GM21515 (cell line): Measurements from ENCODE around the gene BACH1.

Experiments
- ATAC-seq: cut with Tn5 transposase; IDR thresholded peaks from one replicate; pipeline ENCODE4 v1.9.1; 2021; ENCODE audit not compliant: unreplicated experiment

BACH1 gene

GRCh38 chr21:29313662-29314408 lies 15.1 kb downstream of the BACH1 start:
- ATAC-seq = no peak

- no peak for ATAC-seq
Observed at GRCh38 chr21:29315131-29315749, 16.5 kb downstream of the BACH1 start.

- ATAC-seq = no peak
Observed at GRCh38 chr21:29316029-29316742, 17.5 kb downstream of the BACH1 start.

- ATAC-seq = no peak
Observed at GRCh38 chr21:29316806-29317205, 18.1 kb downstream of the BACH1 start.

DNA sequence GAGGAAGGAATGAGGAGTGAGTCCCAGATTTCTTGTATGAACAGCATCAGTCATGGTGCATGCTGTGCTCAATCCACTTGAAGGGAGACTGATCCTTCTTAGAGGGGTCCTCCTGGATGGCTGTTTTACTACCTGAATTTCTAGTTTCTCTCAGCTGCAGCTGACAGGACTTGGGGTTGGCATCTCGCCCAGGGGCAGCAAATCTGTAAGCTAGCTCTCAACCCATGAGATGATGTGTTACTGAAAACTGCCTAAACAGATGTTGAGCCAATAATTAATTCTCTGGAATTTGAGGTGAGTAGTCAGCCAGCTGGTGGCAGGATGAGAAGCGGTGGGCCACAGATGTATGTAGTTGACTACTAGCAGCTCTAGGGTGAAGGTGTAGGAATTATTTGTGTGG lies 19.6 kb downstream of the BACH1 start:
- no peak for ATAC-seq

DNA sequence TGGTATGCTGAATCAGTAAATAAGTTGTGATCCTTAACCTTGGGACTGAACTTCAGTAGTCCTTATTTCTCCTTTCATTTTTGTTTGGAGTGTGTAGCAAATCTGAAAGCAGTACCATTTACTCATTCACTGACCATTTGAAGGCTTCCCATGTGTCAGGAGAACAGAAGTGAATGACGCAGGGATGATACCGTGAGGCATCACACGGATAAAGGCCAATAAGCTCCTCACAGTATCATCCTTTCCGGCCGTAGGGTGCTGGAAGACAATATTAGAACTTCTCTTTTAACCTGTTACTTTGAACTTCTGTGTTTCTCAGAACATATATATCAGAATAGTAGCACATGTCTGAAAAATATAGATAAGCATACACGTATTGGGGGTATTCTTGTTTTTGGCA lies 21.3 kb downstream of the BACH1 start:
- no peak for ATAC-seq

- no peak for ATAC-seq
Observed at GRCh38 chr21:29321217-29321616, 22.5 kb downstream of the BACH1 start.

- ATAC-seq = no peak
Observed at GRCh38 chr21:29321932-29322928, 23.5 kb downstream of the BACH1 start.

GRCh38 chr21:29323189-29323588 lies 24.5 kb downstream of the BACH1 start:
- no peak for ATAC-seq

GRCh38 chr21:29326914-29327554 lies 28.3 kb downstream of the BACH1 start:
- ATAC-seq = no peak

DNA sequence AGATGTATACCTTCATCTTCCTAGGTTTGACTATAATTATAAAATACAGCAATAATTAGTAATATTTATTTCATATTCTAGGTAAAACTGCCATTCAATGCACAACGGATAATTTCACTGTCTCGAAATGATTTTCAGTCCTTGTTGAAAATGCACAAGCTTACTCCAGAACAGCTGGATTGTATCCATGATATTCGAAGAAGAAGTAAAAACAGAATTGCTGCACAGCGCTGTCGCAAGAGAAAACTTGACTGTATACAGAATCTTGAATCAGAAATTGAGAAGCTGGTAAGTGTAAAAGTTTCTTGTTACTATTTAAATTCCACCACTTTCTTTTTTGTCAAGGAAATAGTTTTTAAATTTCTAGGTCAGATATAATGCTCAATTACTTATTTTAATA lies 30.7 kb downstream of the BACH1 start:
- no peak for ATAC-seq

DNA sequence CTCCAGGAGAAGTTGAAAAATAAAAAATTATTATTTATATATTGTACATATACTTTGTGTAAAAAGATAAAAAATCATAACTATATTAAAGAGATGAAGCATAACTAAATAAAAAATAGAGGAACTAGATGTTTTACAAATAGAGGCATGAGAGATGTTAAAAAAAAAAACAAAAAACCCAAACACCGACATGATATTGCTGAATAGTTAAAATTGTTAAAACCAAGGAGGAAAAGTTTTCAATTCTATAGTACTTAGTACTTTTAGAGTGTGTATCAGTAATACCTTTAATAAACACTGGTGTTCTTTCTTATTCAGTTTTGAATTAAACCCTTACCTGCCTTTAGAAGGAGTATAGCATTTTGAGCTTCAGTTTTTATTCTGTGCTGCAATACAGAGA lies 32.1 kb downstream of the BACH1 start:
- ATAC-seq = no peak

DNA sequence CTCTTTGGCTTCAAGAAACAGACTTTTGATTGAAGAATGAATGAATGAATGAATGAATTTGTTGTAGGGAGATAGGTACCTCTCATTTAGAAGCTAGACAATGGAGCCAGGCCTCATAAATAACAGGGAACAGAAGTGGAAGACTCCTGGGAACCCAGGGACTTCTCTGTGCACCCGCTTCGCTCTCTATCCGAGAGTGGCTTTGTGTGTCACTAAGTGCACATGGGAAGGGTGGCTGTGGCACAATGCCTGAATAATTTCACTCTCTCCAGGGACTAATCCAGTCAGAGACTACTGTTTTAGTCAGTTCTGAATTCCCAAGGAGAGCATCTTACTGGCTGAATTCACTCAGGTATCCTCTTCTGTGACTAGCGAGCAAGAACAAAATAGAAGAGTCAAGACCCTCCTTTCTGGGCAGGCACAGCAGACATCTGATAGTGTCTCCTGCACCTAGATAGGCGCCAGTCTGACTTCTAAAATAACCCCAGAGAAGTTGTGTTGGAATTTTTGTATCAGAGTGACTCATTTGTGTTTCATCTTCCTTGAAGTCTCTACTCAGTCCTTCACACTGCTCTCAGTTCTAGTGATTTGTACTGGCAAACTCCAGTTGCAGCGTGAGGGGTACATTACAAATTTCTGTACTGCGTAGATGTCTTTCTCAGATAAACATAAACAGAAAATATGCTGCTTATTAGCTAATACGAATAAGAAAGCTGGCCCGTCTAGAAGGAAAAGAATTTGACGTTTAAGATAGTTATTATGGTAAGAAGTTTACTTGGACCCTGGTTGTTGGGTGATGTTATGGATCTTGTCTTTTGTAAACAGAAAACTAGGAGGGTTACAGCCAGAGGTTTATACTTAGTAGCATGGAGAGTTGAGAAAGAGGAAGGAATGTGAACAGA lies 34.0 kb downstream of the BACH1 start:
- no peak for ATAC-seq

- no peak for ATAC-seq
Observed at GRCh38 chr21:29333406-29333805, 34.7 kb downstream of the BACH1 start.

- no peak for ATAC-seq
Observed at GRCh38 chr21:29334717-29335428, 36.2 kb downstream of the BACH1 start.

DNA sequence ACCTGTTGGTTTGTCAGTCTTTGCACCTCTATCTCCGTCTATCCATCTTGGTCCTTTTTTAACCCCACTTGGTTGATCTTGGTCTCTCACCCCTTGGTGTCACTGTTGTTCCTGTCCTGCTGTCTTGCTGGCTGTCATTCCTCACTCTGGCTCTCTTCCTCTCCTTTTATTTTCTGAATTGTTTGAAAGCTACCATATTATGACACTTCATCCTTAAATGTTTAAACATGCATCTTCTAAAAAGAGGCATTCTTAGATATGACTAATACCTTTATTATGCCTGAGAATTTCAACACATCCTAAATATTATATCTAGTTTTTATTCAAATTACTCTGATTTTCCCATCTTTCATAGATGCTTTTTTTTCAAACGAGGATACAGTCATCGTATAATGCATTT lies 37.0 kb downstream of the BACH1 start:
- ATAC-seq = no peak

- ATAC-seq = no peak
Observed at GRCh38 chr21:29338256-29338655, 39.5 kb downstream of the BACH1 start.

DNA sequence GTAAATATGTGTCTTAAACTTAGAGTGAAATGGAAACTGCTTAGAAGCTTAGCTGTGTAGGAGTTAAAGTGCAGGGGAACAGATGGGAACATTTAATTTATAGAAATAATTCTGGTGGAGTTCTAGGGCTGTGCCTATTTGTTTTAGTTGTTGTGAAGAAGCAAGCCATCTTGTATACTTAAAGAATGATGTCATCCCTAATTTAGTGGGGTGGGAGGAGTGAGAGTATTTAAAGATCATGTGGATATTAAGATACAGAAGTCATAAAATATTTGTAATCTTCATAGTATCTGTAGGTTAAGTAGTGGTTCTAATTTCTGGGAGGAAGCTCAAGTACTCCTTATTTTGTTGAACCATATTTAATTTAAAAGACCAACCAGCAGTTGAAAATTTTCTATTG lies 41.5 kb downstream of the BACH1 start:
- no peak for ATAC-seq
